Vagina (tissue), 2 donors: ENCODE data around the gene ZBTB38. TPM values are rescaled to one million over a fixed set of nuclear protein-coding genes. Genes with fewer than 3 reads are reported as not detected.

ENCODE experiments used
- DNase-seq, 2 donors: peaks; one replicate each; pipeline ENCODE4 v3.0.0-alpha.2; 2017; ENCODE audit errors: extremely low spot score in 2 of 2
- H3K27ac ChIP-seq: fragments of 200-600 bp; sonication (generic); one replicate; pipeline ENCODE4 v1.5.1; 2019
- H3K27me3 ChIP-seq: fragments of 200-600 bp; sonication (generic); one replicate; pipeline ENCODE4 v1.5.1; 2019
- H3K36me3 ChIP-seq, 2 donors: fragments of 200-600 bp; sonication (generic); one replicate each; pipeline ENCODE4 v1.5.1; 2017 to 2019
- H3K4me1 ChIP-seq: fragments of 200-600 bp; sonication (generic); one replicate; pipeline ENCODE4 v1.5.1; 2019
- H3K4me3 ChIP-seq, 2 donors: fragments of 200-600 bp; sonication (generic); 1 replicate in 1 of 2; 2 replicates in 1 of 2; pipeline ENCODE4 v1.5.1; 2016 to 2019
- H3K9me3 ChIP-seq: fragments of 200-600 bp; sonication (generic); one replicate; pipeline ENCODE4 v1.5.1; 2019
- POLR2A ChIP-seq, 2 donors: fragments of 450-650 bp; IDR thresholded peaks; one replicate each; pipeline ENCODE4 v1.6.1; 2017; ENCODE audit warnings: antibody characterized with exemption in 2 of 2, mild to moderate bottlenecking in 2 of 2, moderate library complexity in 2 of 2
- POLR2AphosphoS5 ChIP-seq, 2 donors: sonication (generic); formaldehyde crosslinking; IDR thresholded peaks; one replicate each; pipeline ENCODE4 v1.9.0; 2017; ENCODE audit warnings: antibody characterized with exemption in 2 of 2, mild to moderate bottlenecking in 2 of 2, low read depth in 1 of 2; ENCODE audit not compliant: insufficient read depth in 1 of 2
- intact Hi-C: fragments of 100-400 bp; cut with DNase I; formaldehyde crosslinking; loops from one replicate; pipeline ENCODE4 v1.15.1; 2023
- total RNA-seq: library from RNA; depleted of rRNA; stranded (reverse); fragments of >200 nt; gene quantifications from one replicate; pipeline ENCODE4 v1.2.3, GENCODE V29; 2016
- TF ChIP-seq, protein P1 (sequence below), 3 experiments: fragments of 450-650 bp in 2 of 3; fragments of 200-600 bp in 1 of 3; sonication (generic) in 1 of 3; IDR thresholded peaks; one replicate each; pipeline ENCODE4 v1.5.1; 2017 to 2019; ENCODE audit warnings: antibody characterized with exemption in 3 of 3, mild to moderate bottlenecking in 2 of 3, moderate library complexity in 2 of 3

ZBTB38 gene
- total RNA-seq, 1 donor from 2014 or later: 88.6 TPM

DNA sequence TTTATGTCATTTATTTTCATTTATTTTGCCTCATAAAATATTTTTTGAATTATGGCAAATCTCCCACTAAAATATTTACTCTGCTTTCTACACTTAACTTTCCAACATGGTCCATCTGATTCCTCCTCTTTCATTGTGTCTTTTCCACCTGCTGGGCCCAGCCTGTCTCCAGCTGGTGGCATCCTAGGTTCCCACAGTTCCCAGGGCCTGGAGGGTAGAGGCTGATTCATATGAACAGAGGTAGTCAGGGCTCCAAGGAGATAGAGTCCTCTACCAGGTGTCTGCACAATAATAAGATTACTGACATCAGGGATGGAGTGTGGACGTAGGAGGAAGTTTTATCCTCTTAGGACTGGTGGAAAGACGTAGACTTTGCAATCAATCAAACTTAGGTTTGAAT is 14.3 kb downstream of the ZBTB38 start:
- no peak overlapping the region for H3K27ac ChIP-seq
- H3K36me3 ChIP-seq: no peaks in the 10 kb centered on the region
- intact Hi-C loops: no loop called here
- H3K4me3 ChIP-seq: no peak overlapping the region
- TF ChIP-seq, protein P1, sequence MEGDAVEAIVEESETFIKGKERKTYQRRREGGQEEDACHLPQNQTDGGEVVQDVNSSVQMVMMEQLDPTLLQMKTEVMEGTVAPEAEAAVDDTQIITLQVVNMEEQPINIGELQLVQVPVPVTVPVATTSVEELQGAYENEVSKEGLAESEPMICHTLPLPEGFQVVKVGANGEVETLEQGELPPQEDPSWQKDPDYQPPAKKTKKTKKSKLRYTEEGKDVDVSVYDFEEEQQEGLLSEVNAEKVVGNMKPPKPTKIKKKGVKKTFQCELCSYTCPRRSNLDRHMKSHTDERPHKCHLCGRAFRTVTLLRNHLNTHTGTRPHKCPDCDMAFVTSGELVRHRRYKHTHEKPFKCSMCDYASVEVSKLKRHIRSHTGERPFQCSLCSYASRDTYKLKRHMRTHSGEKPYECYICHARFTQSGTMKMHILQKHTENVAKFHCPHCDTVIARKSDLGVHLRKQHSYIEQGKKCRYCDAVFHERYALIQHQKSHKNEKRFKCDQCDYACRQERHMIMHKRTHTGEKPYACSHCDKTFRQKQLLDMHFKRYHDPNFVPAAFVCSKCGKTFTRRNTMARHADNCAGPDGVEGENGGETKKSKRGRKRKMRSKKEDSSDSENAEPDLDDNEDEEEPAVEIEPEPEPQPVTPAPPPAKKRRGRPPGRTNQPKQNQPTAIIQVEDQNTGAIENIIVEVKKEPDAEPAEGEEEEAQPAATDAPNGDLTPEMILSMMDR (IDR thresholded peaks at IDR 0.05): no peak
- TF ChIP-seq POLR2AphosphoS5 (IDR thresholded peaks at IDR 0.05; ENCODE audit: insufficient read depth in 1 of 2, low read depth in 1 of 2) (no peak), POLR2A (IDR thresholded peaks at IDR 0.05) (no peak)
- DNase-seq: no peak
- H3K4me1 ChIP-seq: no peaks in the 10 kb centered on the region
- no peaks in the 10 kb centered on the region for H3K9me3 ChIP-seq
- H3K27me3 ChIP-seq: no peaks in the 10 kb centered on the region

DNA sequence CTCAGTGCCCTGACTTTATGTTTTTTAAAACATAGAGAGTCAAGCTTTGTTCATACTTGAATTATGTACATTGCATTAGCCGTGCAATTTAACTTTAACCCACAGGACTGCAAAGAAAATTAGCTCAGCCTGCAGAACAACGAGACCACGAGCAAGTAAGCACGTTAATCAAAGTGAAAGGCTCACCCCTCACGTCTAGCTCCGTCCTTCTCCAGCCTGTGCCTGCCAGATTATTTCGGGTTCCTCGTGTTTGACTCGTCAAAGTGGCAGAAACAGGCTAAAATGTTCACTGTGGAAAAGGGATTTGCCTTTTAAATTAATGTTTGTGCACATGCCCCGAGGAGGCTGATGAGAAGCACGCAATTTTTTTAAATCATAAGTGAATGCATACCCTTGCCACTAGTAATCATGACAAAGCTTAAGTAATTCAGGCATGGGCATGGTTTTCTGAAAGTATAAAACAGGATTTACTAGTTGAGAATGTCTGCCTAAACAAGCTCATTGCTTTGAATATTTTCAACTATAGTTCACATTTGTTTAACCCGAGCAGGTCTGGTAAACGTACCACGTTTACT is 15.3 kb downstream of the ZBTB38 start:
- no peaks in the 10 kb centered on the region for H3K36me3 ChIP-seq
- peak overlapping the region; percentile 27 for H3K27ac ChIP-seq
- no peaks in the 10 kb centered on the region for H3K27me3 ChIP-seq
- intact Hi-C loops: no loop called here
- peaks cover 5% of the 10 kb centered on the region for H3K4me1 ChIP-seq
- H3K4me3 ChIP-seq: peak overlapping the region in 1 of 2 donors; percentile 27
- no peaks in the 10 kb centered on the region for H3K9me3 ChIP-seq
- no peak for DNase-seq
- TF ChIP-seq POLR2A (IDR thresholded peaks at IDR 0.05): no peak

DNA sequence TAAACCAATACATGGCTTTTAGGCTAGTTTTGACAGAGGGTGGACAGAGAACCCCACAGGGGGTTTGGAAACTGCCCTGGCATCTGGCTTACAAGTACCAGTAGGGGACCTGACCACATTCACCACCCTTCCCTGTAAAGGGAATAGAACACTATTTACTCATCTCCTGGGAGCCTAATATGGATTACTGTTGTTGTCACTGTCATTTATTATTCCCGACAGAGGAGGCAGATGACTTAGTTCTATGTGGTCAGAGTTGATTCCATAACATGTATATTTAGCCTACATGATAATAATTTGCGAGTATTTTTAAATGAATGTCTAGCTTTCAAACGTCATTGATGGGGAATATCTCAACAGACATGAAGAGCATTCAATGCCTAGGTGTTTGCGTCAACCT is 15.9 kb downstream of the ZBTB38 start:
- Histone ChIP-seq H3K36me3 (no peaks in the 10 kb centered on the region), H3K27me3 (no peaks in the 10 kb centered on the region), H3K27ac (peak overlapping the region; percentile 27), H3K4me3 (no peak overlapping the region), H3K4me1 (peaks cover 7% of the 10 kb centered on the region), H3K9me3 (no peaks in the 10 kb centered on the region)
- intact Hi-C loops: no loop called here
- TF ChIP-seq POLR2AphosphoS5 (IDR thresholded peaks at IDR 0.05; ENCODE audit: insufficient read depth in 1 of 2, low read depth in 1 of 2) (no peak), POLR2A (IDR thresholded peaks at IDR 0.05) (no peak)
- TF ChIP-seq, protein P1 (IDR thresholded peaks at IDR 0.05): no peak
- no peak for DNase-seq

DNA sequence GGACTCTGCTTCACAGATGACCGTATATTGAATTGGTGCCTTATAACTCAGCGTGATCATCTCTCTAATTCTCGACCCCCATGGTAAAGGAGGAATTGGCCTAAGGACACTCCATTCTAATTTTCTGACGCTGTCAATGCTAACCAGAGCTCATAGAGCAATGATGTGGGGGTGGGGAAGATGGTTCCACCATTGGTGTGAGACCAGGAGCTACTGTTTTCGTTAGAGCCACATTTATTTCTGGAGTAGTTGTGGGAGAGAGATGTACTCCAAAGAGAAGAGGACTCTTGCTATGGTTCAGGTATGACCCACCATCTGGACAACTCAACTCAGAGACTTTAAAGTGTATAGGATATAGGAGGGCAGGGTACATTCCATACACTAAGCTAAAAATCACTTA is 16.3 kb downstream of the ZBTB38 start:
- Histone ChIP-seq H3K4me1 (peaks cover 7% of the 10 kb centered on the region), H3K27ac (no peak overlapping the region), H3K9me3 (no peaks in the 10 kb centered on the region), H3K4me3 (no peak overlapping the region), H3K36me3 (no peaks in the 10 kb centered on the region), H3K27me3 (no peaks in the 10 kb centered on the region)
- TF ChIP-seq, protein P1 (IDR thresholded peaks at IDR 0.05): no peak
- no peak for TF ChIP-seq POLR2AphosphoS5 (IDR thresholded peaks at IDR 0.05; ENCODE audit: insufficient read depth in 1 of 2, low read depth in 1 of 2)
- TF ChIP-seq POLR2A (IDR thresholded peaks at IDR 0.05): no peak
- DNase-seq: no peak
- intact Hi-C loops: no loop called here

DNA sequence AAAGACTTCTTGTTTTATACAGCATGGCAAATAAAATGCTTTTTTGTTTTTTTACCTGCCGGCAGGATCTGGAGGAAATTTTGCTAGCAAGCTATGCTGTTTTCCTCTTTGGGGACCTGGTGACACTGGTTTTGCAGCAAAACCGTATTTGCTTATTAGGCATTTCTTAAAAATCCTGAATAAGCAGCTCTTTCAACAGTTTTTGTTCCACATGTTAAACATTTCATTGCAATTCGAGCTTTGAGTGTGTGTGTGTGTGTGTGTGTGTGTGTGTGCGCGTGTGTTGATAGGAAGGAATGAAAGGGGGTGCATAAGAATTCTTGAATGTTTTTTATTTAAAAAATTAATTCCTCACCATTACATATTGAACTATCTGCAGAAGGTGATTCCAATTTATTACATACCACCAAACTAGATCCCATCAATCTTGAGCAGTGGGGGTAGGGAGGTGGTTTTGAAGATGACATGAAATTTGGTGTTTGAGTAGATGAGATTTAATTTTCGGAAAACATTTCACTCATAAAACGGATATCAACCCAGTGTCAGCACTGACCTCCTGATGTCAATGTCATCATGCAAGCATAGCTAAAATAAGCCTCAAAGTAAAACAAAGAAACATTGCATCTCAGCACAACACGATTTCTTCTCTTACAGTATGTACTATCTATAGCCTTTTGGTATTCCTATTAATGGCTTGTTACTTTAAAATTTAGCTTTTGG is 17.3 kb downstream of the ZBTB38 start:
- TF ChIP-seq, protein P1 (IDR thresholded peaks at IDR 0.05): no peak
- TF ChIP-seq POLR2A (IDR thresholded peaks at IDR 0.05): no peak
- no peak for TF ChIP-seq POLR2AphosphoS5 (IDR thresholded peaks at IDR 0.05; ENCODE audit: insufficient read depth in 1 of 2, low read depth in 1 of 2)
- peaks cover 7% of the 10 kb centered on the region for H3K4me1 ChIP-seq
- no peak for DNase-seq
- no peak overlapping the region for H3K27ac ChIP-seq
- H3K36me3 ChIP-seq: no peaks in the 10 kb centered on the region
- no peaks in the 10 kb centered on the region for H3K9me3 ChIP-seq
- no peaks in the 10 kb centered on the region for H3K27me3 ChIP-seq
- intact Hi-C loops: no loop called here
- H3K4me3 ChIP-seq: no peak overlapping the region
